ENCODE measurements around the gene TOPBP1. TPM values are rescaled to one million over a fixed set of nuclear protein-coding genes. Genes with fewer than 3 reads are reported as not detected.

Gene TOPBP1
- total and polyA plus RNA-seq, 2 of the 8 experiments (the other 6 are each of a cell fraction or from before 2014, with no cell fraction given) = 19.7 to 35.9 TPM

DNA sequence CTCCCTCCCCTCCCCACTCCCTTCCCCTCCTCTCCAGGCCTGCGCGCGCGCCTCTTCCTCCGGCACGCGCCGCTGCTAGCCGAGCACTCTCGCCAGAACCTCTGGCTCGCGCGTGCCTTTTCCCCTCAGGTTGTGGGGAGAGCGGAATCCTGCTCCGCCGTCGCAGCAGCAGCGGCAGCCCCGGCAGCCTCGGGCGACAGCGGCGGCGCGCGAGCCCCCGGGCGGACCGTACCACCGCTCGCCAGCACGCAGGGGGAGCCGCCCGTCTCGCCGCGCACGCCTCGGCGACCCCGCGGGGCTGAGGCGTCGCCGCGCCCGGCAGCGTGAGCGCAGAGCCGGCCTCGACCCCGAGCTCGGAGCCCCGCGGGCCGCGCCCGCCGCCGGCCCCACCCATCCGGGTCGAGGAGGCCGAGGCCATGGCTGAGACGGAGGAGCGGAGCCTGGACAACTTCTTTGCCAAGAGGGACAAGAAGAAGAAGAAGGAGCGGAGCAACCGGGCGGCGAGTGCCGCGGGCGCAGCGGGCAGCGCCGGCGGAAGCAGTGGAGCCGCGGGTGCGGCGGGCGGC is 88.0 kb downstream of the TOPBP1 start, which contains the start of gene CDV3:
Gene CDV3, plus strand, starts transcription at position 58 of the 566 bp plus-strand sequence. Its CDS starts 359 bp downstream, at position 417.
- H3K18ac ChIP-seq (ENCODE audit: extremely low read depth, low read length) = peak within 1 kb of the TSS; percentile 88; the same call in 1 of the 2 replicates
- H3K9ac ChIP-seq (replicated peaks in 1 of 4; ENCODE audit: extremely low read depth in 1 of 4, low read depth in 3 of 4, low read length in 3 of 4) = peak within 1 kb of the TSS; percentile 84 to 97 (median 88)
- H4K5ac ChIP-seq (ENCODE audit: insufficient read length, low read depth, low read length) = peak within 1 kb of the TSS; percentile 75
- no peak within 1 kb of the TSS for H3K23ac ChIP-seq (ENCODE audit: insufficient read length)
- peak within 1 kb of the TSS; percentile 51 for H3K4ac ChIP-seq (replicated peaks; ENCODE audit: insufficient read length, low read depth, low read length)
- ChIA-PET POLR2A (ENCODE audit: partially characterized antibody) (interaction anchor here (1.1 to 3.5 kb wide), 11 partner anchors 9 to 117 kb away, joined by 3 to 13 read pairs (median 5); no protein-coding TSS in a partner anchor), CTCF (ENCODE audit: partially characterized antibody) (interaction anchor here (0.9 to 1.3 kb wide), 4 partner anchors 11 to 85 kb away, joined by 5 read pairs; no protein-coding TSS in a partner anchor)
- H3K4me3 ChIP-seq (ENCODE audit: extremely low read depth in 1 of 4, insufficient read depth in 2 of 4, low read depth in 3 of 4, low read length in 4 of 4) = peak within 1 kb of the TSS; percentile 82 to 89 (median 86)
- peaks cover 0 to 5% (median 2%) of the 10 kb centered on the region in 4 experiments; a peak in 4 of 7 replicates for H3K4me1 ChIP-seq (replicated peaks in 1 of 4; ENCODE audit: control insufficient read depth in 3 of 4, insufficient read depth in 4 of 4, low read length in 3 of 4)
- peak within 1 kb of the TSS; percentile 89 for H2BK5ac ChIP-seq (ENCODE audit: low read depth, low read length)
- H2BK120ac ChIP-seq (replicated peaks; ENCODE audit: low read depth, low read length) = no peak within 1 kb of the TSS
- no peak within 1 kb of the TSS for H2AK5ac ChIP-seq (ENCODE audit: low read depth, low read length)
- H3K9me3 ChIP-seq (ENCODE audit: insufficient read depth in 2 of 2, low read depth in 1 of 2, low read length in 1 of 2) = no peaks in the 10 kb centered on the region
- peak within 1 kb of the TSS; percentile 26 for H4K91ac ChIP-seq (replicated peaks; ENCODE audit: insufficient read length, low read length)
- H3K27ac ChIP-seq (ENCODE audit: low read depth, low read length) = peak within 1 kb of the TSS; percentile 93
- peak within 1 kb of the TSS; percentile 92; the same call in 1 of the 2 replicates for H4K8ac ChIP-seq (ENCODE audit: extremely low read depth, insufficient read depth, low read length)
- no peak within 1 kb of the TSS for H3K14ac ChIP-seq (ENCODE audit: insufficient read length)
- peaks cover 5 to 37% (median 20%) of the 10 kb centered on the region in 4 experiments; a peak in 6 of 8 replicates for H3K36me3 ChIP-seq (ENCODE audit: control insufficient read depth in 2 of 4, insufficient read depth in 4 of 4, low read length in 3 of 4)
- peak within 1 kb of the TSS; percentile 97 for H2AFZ ChIP-seq (ENCODE audit: low read length)
- no peaks in the 10 kb centered on the region for H3K27me3 ChIP-seq (replicated peaks in 1 of 4; ENCODE audit: control insufficient read depth in 3 of 4, extremely low read depth in 1 of 4, insufficient read depth in 3 of 4, low read length in 3 of 4)
- no peak for DNase-seq (ENCODE audit: low read depth in 1 of 2, low spot score in 2 of 2)
- H3K79me2 ChIP-seq (ENCODE audit: control insufficient read depth in 1 of 2, insufficient read depth in 2 of 2, low read length in 2 of 2) = peaks cover 20 to 43% of the 10 kb centered on the region in 2 experiments
- H2BK15ac ChIP-seq (ENCODE audit: low read length) = no peak within 1 kb of the TSS
- H4K20me1 ChIP-seq (replicated peaks in 1 of 2; ENCODE audit: control insufficient read depth in 1 of 2, insufficient read depth in 2 of 2, low read length in 2 of 2) = peaks cover 0 to 10% of the 10 kb centered on the region in 2 experiments
- no peaks in the 10 kb centered on the region; the same call in 1 of the 2 replicates for H3K79me1 ChIP-seq (ENCODE audit: low read depth, low read length)
- 1% methylated on average over 20 of the region's 81 CpGs; no CpG with 5 or more reads in 1 of the 2 experiments for WGBS, 2 experiments (ENCODE audit: extremely low coverage in 1 of 2, insufficient coverage in 1 of 2, insufficient read length in 1 of 2, insufficient replicate concordance in 2 of 2, low coverage in 1 of 2, low lambda C conversion rate in 2 of 2, missing lambda C conversion rate in 1 of 2)
- H3K23me2 ChIP-seq (ENCODE audit: low read depth, low read length) = 0 out of 2 replicates have a peak, but pooled peaks cover 5% of the 10 kb centered on the region
- no peak within 1 kb of the TSS for H2BK20ac ChIP-seq (ENCODE audit: low read length)
- FAIRE-seq = no peak
- peak within 1 kb of the TSS; percentile 72 to 79 for H3K4me2 ChIP-seq (ENCODE audit: insufficient read depth in 1 of 2, low read depth in 2 of 2, low read length in 2 of 2)
- H2BK12ac ChIP-seq (ENCODE audit: low read depth, low read length) = no peak within 1 kb of the TSS
- peak within 1 kb of the TSS; percentile 67 for H3K56ac ChIP-seq (replicated peaks; ENCODE audit: insufficient read length, low read depth, low read length)
- TF ChIP-seq CTBP2 (IDR thresholded peaks at IDR 0.05; ENCODE audit: borderline replicate concordance, insufficient read depth, insufficient read length, low read length) (no peak), USF2 (IDR thresholded peaks at IDR 0.05; ENCODE audit: low read length) (no peak), SIN3A (conservative IDR thresholded peaks at IDR 0.05 in 1 of 2, IDR thresholded peaks at IDR 0.05 in 1 of 2; ENCODE audit: low read depth in 1 of 2, low read length in 2 of 2) (peak in 1 of 2 experiments; percentile 30; a peak in 1 of 4 replicates), TEAD4 (IDR thresholded peaks at IDR 0.05; ENCODE audit: low read depth, low read length) (no peak), BRCA1 (IDR thresholded peaks at IDR 0.05; ENCODE audit: low read depth, low read length) (no peak), SP4 (IDR thresholded peaks at IDR 0.05; ENCODE audit: low read length) (no peak), HDAC6 (IDR thresholded peaks at IDR 0.05; ENCODE audit: low read depth, low read length) (no peak), YY1 (IDR thresholded peaks at IDR 0.05; ENCODE audit: low read depth, low read length) (no peak), POLR2AphosphoS5 (IDR thresholded peaks at IDR 0.05; ENCODE audit: low read depth, low read length) (peak; percentile 23; the same call in 1 of the 2 replicates), KDM5A (IDR thresholded peaks at IDR 0.05; ENCODE audit: low read length) (no peak), CHD1 (IDR thresholded peaks at IDR 0.05; ENCODE audit: low read depth, low read length) (peak; percentile 53; the same call in 1 of the 2 replicates), CREB1 (IDR thresholded peaks at IDR 0.05) (no peak; the same call in 1 of the 2 replicates)

Data from H1 (cell line).